Measurements from ENCODE around the gene CCDC83. TPM values are rescaled to one million over a fixed set of nuclear protein-coding genes. Genes with fewer than 3 reads are reported as not detected.

CCDC83 gene
- total RNA-seq, 1 donor from 2014 or later, result not detected

GRCh38 chr11:85934596-85935169, 79.5 kb downstream of the CCDC83 start:
- peak overlapping the region; percentile 47 for H3K4me3 ChIP-seq
- peaks cover 16% of the 10 kb centered on the region for H3K27me3 ChIP-seq (ENCODE audit: low read depth)
- H3K36me3 ChIP-seq, result no peaks in the 10 kb centered on the region
- peaks cover under 1% of the 10 kb centered on the region for H3K9me3 ChIP-seq (replicated peaks)
- no peaks in the 10 kb centered on the region for H3K4me1 ChIP-seq
- intact Hi-C loops (cut with micrococcal nuclease), result no loop called here
- TF ChIP-seq CTCF (IDR thresholded peaks at IDR 0.05; ENCODE audit: borderline replicate concordance), result no peak
- H3K27ac ChIP-seq (replicated peaks), result no peak overlapping the region
- DNase-seq, result no peak

- H3K4me1 ChIP-seq, result no peaks in the 10 kb centered on the region
- intact Hi-C loops (cut with micrococcal nuclease), result no loop called here
- peaks cover 16% of the 10 kb centered on the region for H3K27me3 ChIP-seq (ENCODE audit: low read depth)
- H3K27ac ChIP-seq (replicated peaks), result no peak overlapping the region
- no peak for DNase-seq
- no peaks in the 10 kb centered on the region for H3K9me3 ChIP-seq (replicated peaks)
- H3K36me3 ChIP-seq, result no peaks in the 10 kb centered on the region
- no peak overlapping the region for H3K4me3 ChIP-seq
- no peak for TF ChIP-seq CTCF (IDR thresholded peaks at IDR 0.05; ENCODE audit: borderline replicate concordance)
These were observed 80.6 kb downstream of the CCDC83 start for GRCh38 chr11:85935751-85936150.

GRCh38 chr11:85937835-85938234, 82.7 kb downstream of the CCDC83 start:
- Histone ChIP-seq H3K36me3 (no peaks in the 10 kb centered on the region), H3K9me3 (replicated peaks) (no peaks in the 10 kb centered on the region), H3K27me3 (ENCODE audit: low read depth) (peaks cover 13% of the 10 kb centered on the region), H3K4me1 (no peaks in the 10 kb centered on the region), H3K4me3 (no peak overlapping the region), H3K27ac (replicated peaks) (no peak overlapping the region)
- DNase-seq, result no peak
- no peak for TF ChIP-seq CTCF (IDR thresholded peaks at IDR 0.05; ENCODE audit: borderline replicate concordance)
- intact Hi-C loops (cut with micrococcal nuclease), result no loop called here

- no peaks in the 10 kb centered on the region for H3K9me3 ChIP-seq (replicated peaks)
- DNase-seq, result no peak
- H3K27me3 ChIP-seq (ENCODE audit: low read depth), result peaks cover 7% of the 10 kb centered on the region
- no peak overlapping the region for H3K4me3 ChIP-seq
- no peak for TF ChIP-seq CTCF (IDR thresholded peaks at IDR 0.05; ENCODE audit: borderline replicate concordance)
- H3K4me1 ChIP-seq, result no peaks in the 10 kb centered on the region
- H3K27ac ChIP-seq (replicated peaks), result no peak overlapping the region
- intact Hi-C loops (cut with micrococcal nuclease), result loop anchor here (5.0 kb wide), 1 partner anchor 278 kb away; no protein-coding TSS in a partner anchor
- H3K36me3 ChIP-seq, result no peaks in the 10 kb centered on the region
These were observed 84.2 kb downstream of the CCDC83 start for GRCh38 chr11:85939099-85940015.

GRCh38 chr11:85941380-85941973, 86.3 kb downstream of the CCDC83 start:
- Histone ChIP-seq H3K27me3 (ENCODE audit: low read depth) (no peaks in the 10 kb centered on the region), H3K4me1 (peaks cover 9% of the 10 kb centered on the region), H3K27ac (replicated peaks) (no peak overlapping the region), H3K36me3 (no peaks in the 10 kb centered on the region), H3K4me3 (no peak overlapping the region), H3K9me3 (replicated peaks) (no peaks in the 10 kb centered on the region)
- no peak for DNase-seq
- TF ChIP-seq CTCF (IDR thresholded peaks at IDR 0.05; ENCODE audit: borderline replicate concordance), result peak; percentile 85
- intact Hi-C loops (cut with micrococcal nuclease), result loop anchor here (5.0 kb wide), 1 partner anchor 276 kb away; no protein-coding TSS in a partner anchor
